NCI-H2196 treated with DMSO at 0.1 percent for 48 hours (cell line): ENCODE data around the gene CTCFL.

Source experiments
- DNase-seq: peaks from one replicate; lab custom pipeline; 2025; ENCODE audit not compliant: unreplicated experiment; lab: John Stamatoyannopoulos, UW

The CTCFL gene

GRCh38 chr20:57524511-57525176, at the start of gene CTCFL:
Gene CTCFL, minus strand, starts transcription at chr20:57525140. Its CDS starts 935 bp downstream, at chr20:57524205.
- DNase-seq, result no peak

DNA sequence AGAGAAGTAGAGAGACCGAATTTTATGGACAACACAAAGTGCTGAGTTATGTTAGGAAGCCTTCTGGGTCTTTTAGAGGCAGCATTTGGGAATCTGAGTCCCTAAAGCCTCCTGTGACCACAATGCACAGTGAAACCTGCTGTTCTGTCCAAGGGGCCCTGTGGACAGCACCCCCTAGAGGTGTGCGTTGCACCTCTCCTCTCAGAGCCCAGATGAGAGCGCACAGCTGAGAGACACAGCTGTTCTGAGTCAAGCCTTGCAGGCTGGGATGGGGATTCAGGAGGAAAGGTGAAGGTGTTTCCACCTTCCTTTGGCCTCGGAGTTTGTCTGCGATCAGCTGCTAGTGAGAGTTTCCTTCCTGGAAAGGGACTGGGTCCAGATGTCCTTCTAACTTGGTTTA, 49.0 kb upstream of the CTCFL start:
- no peak for DNase-seq

DNA sequence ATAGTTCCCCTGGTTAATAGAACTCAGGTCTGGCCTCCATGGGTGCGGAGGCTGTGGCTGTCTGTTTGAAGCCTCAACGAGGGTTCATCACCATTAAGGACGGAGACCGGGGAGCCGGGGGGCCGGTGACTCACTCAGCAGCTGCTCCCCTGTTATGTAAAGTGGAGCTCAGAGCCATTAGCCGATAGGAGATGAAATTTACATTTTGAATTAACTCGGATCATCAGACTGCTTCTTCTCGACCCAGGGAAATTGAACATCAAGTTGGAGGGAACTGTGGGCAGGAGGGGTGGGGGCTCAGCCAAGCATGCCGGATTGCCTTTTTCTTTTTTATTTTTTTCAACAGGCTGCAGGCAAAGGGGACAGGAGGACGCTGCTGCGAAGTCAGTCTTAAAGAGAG, 48.3 kb upstream of the CTCFL start:
- DNase-seq, result no peak

GRCh38 chr20:57571782-57572416, 47.0 kb upstream of the CTCFL start:
- DNase-seq, result no peak

- no peak for DNase-seq
Observed at GRCh38 chr20:57570920-57571319, 46.0 kb upstream of the CTCFL start.

- peak; percentile 7 for DNase-seq
Observed at GRCh38 chr20:57570145-57570850, 45.4 kb upstream of the CTCFL start.

- DNase-seq, result no peak
Observed at GRCh38 chr20:57568960-57569359, 44.0 kb upstream of the CTCFL start.

GRCh38 chr20:57568088-57568896, 43.4 kb upstream of the CTCFL start:
- peak; percentile 27 for DNase-seq

DNA sequence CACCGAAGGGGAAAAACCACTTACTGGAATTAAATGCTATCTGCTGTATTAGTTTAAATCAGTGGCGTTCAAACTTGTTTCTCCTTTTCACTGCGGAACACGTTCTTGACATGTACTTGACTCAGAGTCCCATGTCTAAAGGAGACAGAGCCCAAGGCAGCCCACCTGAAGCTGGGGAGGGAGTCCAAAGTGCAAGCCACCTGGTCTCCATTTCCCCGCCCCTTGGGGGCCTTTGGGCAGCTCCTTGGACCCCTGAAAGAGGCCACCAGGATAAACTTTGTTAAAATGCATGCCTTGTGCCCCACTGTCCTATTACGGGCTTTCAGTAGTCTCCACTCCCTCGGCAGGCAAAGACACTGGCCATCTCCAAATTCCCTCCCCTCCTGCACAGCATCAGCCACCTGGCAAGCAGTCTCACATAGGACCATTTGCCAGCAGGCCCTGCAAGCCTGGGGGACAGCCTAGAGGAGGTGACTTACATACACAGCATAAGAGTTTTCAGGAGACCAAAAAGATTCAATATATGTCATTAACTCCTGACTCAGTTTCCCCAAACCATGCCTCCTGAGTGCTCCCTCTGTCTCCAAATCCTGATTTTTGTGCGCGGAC, 42.6 kb upstream of the CTCFL start:
- DNase-seq, result no peak

DNA sequence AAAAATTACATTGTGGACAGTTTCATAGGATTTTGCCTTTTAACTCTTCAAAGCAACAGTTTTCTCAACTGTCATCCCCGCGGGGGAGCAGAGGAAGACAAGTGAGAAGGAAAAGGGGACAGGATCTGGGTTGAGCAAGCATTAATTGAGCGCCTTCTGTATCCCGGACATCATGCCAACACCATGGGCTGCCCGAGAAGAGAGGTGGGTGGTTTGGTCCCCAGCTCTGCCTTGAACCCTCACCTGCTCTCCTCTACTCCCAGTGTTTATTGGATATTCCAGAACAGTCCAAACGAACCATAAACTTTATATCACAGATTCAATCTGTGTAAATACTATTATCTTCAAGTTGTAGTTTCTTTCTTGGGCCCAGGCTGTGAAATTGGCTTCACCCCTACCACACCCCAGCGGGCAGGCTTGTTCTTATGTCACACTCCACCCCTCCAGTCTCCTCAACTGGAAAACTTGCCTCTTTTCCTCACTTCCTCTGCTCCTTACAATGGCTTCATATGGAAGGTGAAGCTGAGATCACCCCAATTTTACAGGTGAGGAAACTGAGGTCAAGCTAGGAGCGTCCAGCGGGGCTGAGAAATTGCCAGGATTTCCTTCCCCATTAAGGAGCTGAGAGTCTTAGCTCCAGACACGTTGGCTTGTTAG, 42.0 kb upstream of the CTCFL start:
- no peak for DNase-seq

DNA sequence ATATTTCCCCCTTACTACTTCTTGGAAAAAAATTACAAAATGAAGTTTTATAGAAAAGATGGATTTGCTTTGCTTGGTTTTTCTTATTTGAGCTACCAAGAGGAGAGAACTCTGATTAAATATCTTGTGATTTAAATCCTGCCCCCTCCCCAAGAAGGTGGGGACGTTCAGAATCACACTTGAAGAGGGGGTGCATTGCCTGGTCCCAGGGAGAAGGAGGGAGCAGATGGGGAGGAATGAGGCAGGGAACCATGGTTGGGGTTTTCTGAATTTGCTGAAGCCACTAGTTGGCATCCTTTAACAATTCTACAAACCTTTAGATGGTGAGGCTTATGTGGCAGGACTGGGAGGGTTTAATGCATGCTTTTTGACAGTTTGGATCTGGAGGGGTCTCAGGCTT, 41.5 kb upstream of the CTCFL start:
- no peak for DNase-seq

DNA sequence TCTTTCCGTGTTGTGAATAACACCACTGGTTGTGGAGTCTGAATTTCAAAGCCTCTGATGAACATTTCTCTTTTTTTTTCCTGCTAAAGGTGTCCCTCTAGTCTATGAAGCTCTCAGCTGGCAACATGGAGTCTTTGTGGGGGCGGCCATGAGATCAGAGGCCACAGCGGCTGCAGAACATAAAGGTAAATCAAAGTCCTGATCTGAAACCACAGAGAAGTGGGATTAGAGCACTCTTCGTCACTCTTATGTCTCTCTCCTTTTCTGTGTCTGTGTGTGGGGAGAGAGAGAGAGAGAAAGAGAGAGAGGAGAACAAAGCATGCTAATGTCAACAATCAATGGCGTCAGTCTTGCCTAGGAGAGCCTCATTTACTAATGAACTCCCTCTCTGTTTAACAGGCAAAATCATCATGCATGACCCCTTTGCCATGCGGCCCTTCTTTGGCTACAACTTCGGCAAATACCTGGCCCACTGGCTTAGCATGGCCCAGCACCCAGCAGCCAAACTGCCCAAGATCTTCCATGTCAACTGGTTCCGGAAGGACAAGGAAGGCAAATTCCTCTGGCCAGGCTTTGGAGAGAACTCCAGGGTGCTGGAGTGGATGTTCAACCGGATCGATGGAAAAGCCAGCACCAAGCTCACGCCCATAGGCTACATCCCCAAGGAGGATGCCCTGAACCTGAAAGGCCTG, 40.2 kb upstream of the CTCFL start:
- no peak for DNase-seq

DNA sequence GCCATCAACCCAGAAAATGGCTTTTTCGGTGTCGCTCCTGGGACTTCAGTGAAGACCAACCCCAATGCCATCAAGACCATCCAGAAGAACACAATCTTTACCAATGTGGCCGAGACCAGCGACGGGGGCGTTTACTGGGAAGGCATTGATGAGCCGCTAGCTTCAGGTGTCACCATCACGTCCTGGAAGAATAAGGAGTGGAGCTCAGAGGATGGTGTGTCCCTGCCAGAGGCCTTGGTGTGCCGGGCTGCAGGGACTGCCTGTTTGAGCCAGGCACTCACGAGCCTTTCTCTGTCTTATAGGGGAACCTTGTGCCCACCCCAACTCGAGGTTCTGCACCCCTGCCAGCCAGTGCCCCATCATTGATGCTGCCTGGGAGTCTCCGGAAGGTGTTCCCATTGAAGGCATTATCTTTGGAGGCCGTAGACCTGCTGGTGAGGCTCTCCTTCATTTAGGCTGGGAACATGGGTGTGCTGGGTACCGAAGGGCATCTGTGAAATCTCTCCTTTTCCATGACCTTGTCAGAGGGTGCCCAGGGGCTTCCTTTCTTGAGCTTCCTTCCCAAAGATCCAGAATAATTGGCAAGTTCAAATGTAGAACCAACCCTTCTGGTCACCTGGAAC, 39.4 kb upstream of the CTCFL start:
- no peak for DNase-seq

DNA sequence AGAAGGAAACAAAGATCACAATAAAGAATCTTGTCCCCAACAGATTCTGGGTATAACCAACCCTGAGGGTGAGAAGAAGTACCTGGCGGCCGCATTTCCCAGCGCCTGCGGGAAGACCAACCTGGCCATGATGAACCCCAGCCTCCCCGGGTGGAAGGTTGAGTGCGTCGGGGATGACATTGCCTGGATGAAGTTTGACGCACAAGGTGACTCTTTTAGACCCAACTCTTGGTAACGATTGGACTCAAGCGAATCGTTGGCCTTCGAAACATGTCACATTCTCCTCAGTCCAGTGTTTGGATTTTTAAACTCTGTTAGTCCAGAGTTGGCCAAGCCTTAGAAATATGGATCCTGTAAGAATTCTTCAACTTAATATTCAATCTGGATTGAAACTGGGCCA, 38.6 kb upstream of the CTCFL start:
- no peak for DNase-seq

- DNase-seq, result no peak
Observed at GRCh38 chr20:57562541-57563465, 37.9 kb upstream of the CTCFL start.

DNA sequence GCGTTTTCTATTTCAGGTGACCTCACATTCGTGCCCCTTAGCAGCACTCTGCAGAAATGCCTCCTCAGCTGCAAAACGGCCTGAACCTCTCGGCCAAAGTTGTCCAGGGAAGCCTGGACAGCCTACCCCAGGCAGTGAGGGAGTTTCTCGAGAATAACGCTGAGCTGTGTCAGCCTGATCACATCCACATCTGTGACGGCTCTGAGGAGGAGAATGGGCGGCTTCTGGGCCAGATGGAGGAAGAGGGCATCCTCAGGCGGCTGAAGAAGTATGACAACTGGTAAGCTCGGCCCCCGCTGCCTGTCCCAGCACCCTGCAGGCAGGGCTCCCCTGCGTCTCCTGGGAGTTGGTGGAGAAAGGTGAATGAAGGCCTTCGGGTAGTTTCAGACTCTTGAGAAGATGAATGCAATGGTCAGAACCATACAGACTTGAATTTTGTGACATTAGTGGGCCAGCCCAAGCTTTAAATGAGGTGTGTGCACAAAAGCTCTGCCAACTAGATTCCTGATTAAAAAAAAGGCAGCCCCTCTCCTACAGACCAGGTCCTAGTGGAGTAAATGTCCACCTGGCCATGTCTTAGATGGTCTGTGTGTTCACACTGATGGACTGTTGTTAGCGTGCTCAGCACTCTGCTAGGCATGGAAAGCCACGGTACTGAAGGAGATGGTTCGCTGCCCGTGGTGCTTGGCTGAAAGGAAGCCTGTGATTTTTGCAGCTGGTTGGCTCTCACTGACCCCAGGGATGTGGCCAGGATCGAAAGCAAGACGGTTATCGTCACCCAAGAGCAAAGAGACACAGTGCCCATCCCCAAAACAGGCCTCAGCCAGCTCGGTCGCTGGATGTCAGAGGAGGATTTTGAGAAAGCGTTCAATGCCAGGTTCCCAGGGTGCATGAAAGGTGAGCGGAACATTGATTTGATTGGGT, 36.7 kb upstream of the CTCFL start:
- DNase-seq, result no peak
